Omental fat pad (tissue), 4 donors: ENCODE data around the gene MVB12A. TPM values are rescaled to one million over a fixed set of nuclear protein-coding genes. Genes with fewer than 3 reads are reported as not detected.

Source experiments
- ATAC-seq: fragments of 150-250 bp; one replicate; pipeline ENCODE4 v1.9.1; 2016; ENCODE audit warnings: mild to moderate bottlenecking, moderate library complexity; ENCODE audit not compliant: low FRiP score
- DNase-seq: peaks from one replicate; pipeline ENCODE4 v3.0.0-alpha.2; 2019; ENCODE audit warnings: low spot score
- total RNA-seq, 4 donors: library from RNA; depleted of rRNA; stranded (reverse); fragments of >200 nt; gene quantifications; one replicate each; pipeline ENCODE4 v1.1.0, GENCODE V29; 2016
- TF ChIP-seq, protein P1 (sequence below), 3 donors: fragments of 450-650 bp; IDR thresholded peaks; one replicate each; pipeline ENCODE4 v1.5.1; 2016 to 2017; ENCODE audit warnings: antibody characterized with exemption in 3 of 3, mild to moderate bottlenecking in 3 of 3, moderate library complexity in 2 of 3

The MVB12A gene
- total RNA-seq, 4 donors from 2014 or later: 34.1 to 65.0 (median 45.9) TPM

GRCh38 chr19:17441241-17442021, 21.6 kb downstream of the MVB12A start:
- ATAC-seq: no peak

DNA sequence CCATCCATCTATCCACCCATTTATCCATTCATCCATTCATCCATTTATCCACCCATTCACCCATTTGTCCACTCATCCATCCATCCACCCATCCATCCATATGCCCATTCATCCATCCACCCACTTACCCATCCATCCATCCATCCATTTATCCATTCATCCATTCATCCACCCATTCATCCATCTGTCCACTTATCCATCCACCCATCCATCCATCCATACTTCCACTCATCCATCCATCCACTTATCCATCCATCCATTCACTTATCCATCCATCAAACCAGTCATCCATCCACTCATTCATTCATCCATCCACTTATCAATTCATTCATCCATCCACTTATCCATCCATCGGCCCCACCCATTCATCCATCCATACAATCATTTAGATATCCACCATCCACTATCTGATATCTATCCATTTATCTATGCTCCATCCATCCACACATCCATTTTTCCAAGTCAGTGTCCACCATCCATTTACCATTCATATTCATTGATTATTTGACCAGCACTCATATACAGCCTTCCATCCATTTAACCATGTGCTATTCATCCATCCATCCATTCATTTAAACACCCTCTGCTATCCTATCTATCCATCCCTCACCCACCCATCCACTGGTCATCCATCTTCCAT, 25.8 kb downstream of the MVB12A start:
- ATAC-seq: no peak
- TF ChIP-seq, protein P1, sequence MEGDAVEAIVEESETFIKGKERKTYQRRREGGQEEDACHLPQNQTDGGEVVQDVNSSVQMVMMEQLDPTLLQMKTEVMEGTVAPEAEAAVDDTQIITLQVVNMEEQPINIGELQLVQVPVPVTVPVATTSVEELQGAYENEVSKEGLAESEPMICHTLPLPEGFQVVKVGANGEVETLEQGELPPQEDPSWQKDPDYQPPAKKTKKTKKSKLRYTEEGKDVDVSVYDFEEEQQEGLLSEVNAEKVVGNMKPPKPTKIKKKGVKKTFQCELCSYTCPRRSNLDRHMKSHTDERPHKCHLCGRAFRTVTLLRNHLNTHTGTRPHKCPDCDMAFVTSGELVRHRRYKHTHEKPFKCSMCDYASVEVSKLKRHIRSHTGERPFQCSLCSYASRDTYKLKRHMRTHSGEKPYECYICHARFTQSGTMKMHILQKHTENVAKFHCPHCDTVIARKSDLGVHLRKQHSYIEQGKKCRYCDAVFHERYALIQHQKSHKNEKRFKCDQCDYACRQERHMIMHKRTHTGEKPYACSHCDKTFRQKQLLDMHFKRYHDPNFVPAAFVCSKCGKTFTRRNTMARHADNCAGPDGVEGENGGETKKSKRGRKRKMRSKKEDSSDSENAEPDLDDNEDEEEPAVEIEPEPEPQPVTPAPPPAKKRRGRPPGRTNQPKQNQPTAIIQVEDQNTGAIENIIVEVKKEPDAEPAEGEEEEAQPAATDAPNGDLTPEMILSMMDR (IDR thresholded peaks at IDR 0.05): no peak
- no peak for DNase-seq

More at GRCh38 chr19:17441241-17442021, 21.6 kb downstream of the MVB12A start:
- TF ChIP-seq, protein P1 (IDR thresholded peaks at IDR 0.05): no peak
- DNase-seq: no peak

DNA sequence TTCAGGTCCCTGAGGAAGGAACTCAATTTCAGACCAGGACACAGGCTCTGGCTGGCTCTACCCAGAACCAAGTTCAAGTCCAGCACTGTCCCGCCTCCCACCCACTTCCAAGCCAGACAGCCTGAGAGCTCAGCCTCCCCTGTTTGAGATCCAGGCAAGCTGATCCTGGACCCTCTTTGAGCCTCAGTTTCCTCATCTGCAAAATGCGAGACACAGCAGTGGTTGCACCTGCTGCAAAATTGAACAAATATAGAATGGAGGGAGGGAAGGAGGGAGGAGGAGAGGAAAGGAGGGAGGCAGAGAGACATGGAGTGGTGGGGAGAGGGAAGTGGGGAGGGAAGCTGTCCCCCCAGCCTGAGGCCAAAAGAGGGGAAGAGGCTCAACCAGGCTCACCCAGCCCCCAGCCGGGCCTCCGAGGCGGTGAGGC, 27.9 kb downstream of the MVB12A start:
- TF ChIP-seq, protein P1 (IDR thresholded peaks at IDR 0.05): no peak
- DNase-seq (no peak), ATAC-seq (no peak)

DNA sequence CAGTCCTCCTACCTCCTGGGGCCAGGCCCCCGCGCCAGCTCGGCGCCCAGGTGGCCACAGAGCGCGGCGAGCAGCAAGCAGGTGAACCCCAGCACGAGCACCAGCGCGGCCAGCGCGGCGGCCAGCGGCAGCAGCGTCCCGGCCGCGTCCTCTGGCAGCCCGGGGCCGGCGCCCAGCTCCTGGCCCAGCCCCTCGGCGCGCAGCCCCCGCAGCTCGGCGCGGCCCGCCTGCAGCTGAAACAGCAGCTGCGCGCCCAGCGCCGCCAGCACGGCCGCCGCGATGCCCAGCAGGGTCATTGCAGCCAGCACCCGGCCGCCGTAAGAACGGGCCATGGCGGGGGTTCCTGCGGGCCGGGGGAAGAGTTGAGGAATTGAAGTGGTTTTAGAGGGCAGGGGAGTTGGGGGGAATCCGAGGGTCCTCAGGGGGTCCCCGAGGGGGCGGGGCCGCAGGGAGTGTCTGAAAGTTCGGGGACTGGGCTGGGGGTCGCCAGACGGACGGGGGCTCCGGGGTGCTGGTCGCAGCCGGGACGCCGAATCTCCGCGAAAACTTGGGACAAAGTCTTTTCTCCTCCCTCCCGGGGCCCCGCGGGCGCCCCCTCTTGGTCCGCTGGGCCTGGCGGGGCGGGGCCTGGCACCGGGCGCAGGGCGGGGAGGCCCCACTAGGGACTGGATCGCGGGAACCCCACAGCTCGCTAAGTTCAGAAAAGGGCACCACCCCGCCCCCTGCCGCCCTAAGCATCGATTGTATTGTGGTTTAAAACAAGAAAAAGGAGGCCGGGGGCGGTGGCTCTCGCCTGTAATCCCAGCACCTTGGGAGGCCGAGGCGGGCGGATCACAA, 28.5 kb downstream of the MVB12A start, which contains the start of gene TMEM221:
TMEM221 (minus strand) TSS at position 538 of the 837 bp plus-strand sequence; CDS start at position 332, 206 bp downstream.
- TF ChIP-seq, protein P1 (IDR thresholded peaks at IDR 0.05): no peak
- ATAC-seq: peak; percentile 61
- DNase-seq: no peak

- TF ChIP-seq, protein P1 (IDR thresholded peaks at IDR 0.05): no peak
- ATAC-seq (no peak), DNase-seq (no peak)
Measured at GRCh38 chr19:17450264-17451075, 30.6 kb downstream of the MVB12A start.

DNA sequence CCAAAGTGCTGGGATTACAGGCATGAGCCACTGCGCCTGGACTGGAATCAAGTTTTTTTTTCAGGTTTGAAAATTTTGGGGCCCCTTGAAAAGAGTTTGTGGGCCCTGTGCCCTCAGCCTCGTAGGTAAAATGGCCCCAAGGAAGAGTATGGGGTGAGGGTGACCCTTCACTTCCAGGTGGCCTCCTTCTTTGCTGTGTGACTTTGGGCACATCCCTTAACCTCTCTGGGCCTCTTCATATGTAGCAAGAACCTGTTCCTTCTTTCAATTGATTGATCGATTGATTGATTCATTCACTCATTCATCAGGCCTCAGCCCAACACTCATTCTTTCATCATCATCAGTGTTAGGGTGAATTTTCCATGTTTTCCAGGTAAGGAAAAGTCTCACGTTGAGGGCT, 32.0 kb downstream of the MVB12A start:
- DNase-seq: no peak
- no peak for ATAC-seq
- TF ChIP-seq, protein P1 (IDR thresholded peaks at IDR 0.05): no peak
